NCI-H524 (cell line): ENCODE data around the gene F8.
"Not testable (repeated sequence)": the region's sequence is repeated elsewhere in the genome, so short reads cannot be mapped to it uniquely, and the experiment has no call there.

ENCODE experiments used
- DNase-seq, 2 experiments: peaks; one replicate each; lab custom pipeline; 2025; lab: John Stamatoyannopoulos, UW

Gene F8

GRCh38 chrX:154885057-154885456 is 137.5 kb downstream of the F8 start:
- not testable (repeated sequence) for DNase-seq

GRCh38 chrX:154884069-154884468 is 138.5 kb downstream of the F8 start:
- not testable (repeated sequence) for DNase-seq

GRCh38 chrX:154873329-154873728 is 149.2 kb downstream of the F8 start:
- DNase-seq, result no peak

GRCh38 chrX:154868522-154868921 is 154.0 kb downstream of the F8 start:
- DNase-seq, result not testable (repeated sequence)

GRCh38 chrX:154855256-154855655 is 167.3 kb downstream of the F8 start:
- no peak for DNase-seq

- DNase-seq, result peak in 1 of 2 experiments; percentile 49
Observed at GRCh38 chrX:154850957-154851611, 171.4 kb downstream of the F8 start.

GRCh38 chrX:154840856-154841255 is 181.7 kb downstream of the F8 start:
- DNase-seq, result peak; percentile 17 to 57

GRCh38 chrX:154836163-154836562 is 186.4 kb downstream of the F8 start:
- DNase-seq, result no peak

- no peak for DNase-seq
Observed at GRCh38 chrX:154834562-154834961, 188.0 kb downstream of the F8 start, which contains the start of gene SMIM9. TSS of gene SMIM9 (minus strand) at chrX:154834662. CDS start at chrX:154830856, 3,806 bp downstream.

- DNase-seq, result no peak
Observed at GRCh38 chrX:154833746-154834274, 188.7 kb downstream of the F8 start.

- DNase-seq, result no peak
Observed at GRCh38 chrX:154829926-154830442, 192.5 kb downstream of the F8 start.

GRCh38 chrX:154829134-154829533 is 193.4 kb downstream of the F8 start:
- no peak for DNase-seq

GRCh38 chrX:154828016-154828408 is 194.5 kb downstream of the F8 start:
- no peak for DNase-seq

- DNase-seq, result no peak
Observed at GRCh38 chrX:154827194-154828015, 195.1 kb downstream of the F8 start.

- not testable (repeated sequence) for DNase-seq
Observed at GRCh38 chrX:154825586-154825985, 196.9 kb downstream of the F8 start.

GRCh38 chrX:154824638-154825037 is 197.9 kb downstream of the F8 start:
- no peak for DNase-seq

GRCh38 chrX:154822029-154822428 is 200.5 kb downstream of the F8 start:
- peak in 1 of 2 experiments; percentile 16 for DNase-seq

- DNase-seq, result no peak
Observed at GRCh38 chrX:154821523-154821922, 201.0 kb downstream of the F8 start.

- no peak for DNase-seq
Observed at GRCh38 chrX:154819771-154820341, 202.7 kb downstream of the F8 start.

GRCh38 chrX:154818916-154819770 is 203.4 kb downstream of the F8 start:
- DNase-seq, result no peak

GRCh38 chrX:154817048-154817618 is 205.4 kb downstream of the F8 start:
- not testable (repeated sequence) for DNase-seq
